K562 (cell line): ENCODE results near the gene RAP1GDS1. TPM values are rescaled to one million over a fixed set of nuclear protein-coding genes. Genes with fewer than 3 reads are reported as not detected.
A peak's percentile ranks its signal among the peaks of the same experiment; 100 is the strongest.

Source experiments
- ATAC-seq: fragments of 200-7000 bp; cut with Tn5 transposase; 3 replicates; pipeline ENCODE4 v1.9.1; 2020; ENCODE audit warnings: moderate library complexity
- BruUV-seq: library from RNA; stranded (reverse); fragments of 400-500 nt; replicated peaks from 2 replicates; lab custom pipeline; 2021; lab: Mats Ljungman, UMichigan
- CTCF ChIA-PET: fragments of 300-600 bp; formaldehyde crosslinking; extraction: SDS; loops from one replicate; lab custom pipeline; 2021; ENCODE audit warnings: low intra/inter-chr PET ratio; lab: Yijun Ruan, JAX
- POLR2A ChIA-PET: fragments of 300-600, 350-650 bp; sonication (Branson Sonifier 250); formaldehyde crosslinking; extraction: SDS; loops from one replicate; lab custom pipeline; 2021; ENCODE audit warnings: antibody characterized with exemption, inconsistent platforms; lab: Yijun Ruan, JAX
- DNase-seq, 4 experiments: peaks; one replicate each; pipeline versions ENCODE4 v3.0.0 to v3.0.0-alpha.2; 2011 to 2018; ENCODE audit warnings: low spot score in 3 of 4, mixed read lengths in 3 of 4; ENCODE audit errors: extremely low read depth in 1 of 4
- FAIRE-seq: peaks from 2 replicates; lab custom pipeline; 2011; peaks lifted over from hg19 to GRCh38; lab: Jason Lieb, UNC
- H2AFZ ChIP-seq: 2 replicates; pipeline ENCODE4 v1.6.0; 2011; ENCODE audit warnings: low read depth, low read length, control low read depth, inconsistent platforms
- H3K27ac ChIP-seq: fragments of 200-600 bp; 3 replicates; pipeline ENCODE4 v1.8.0; 2011; ENCODE audit warnings: low read depth, mild to moderate bottlenecking, control low read depth, inconsistent platforms, low read length, moderate library complexity, mixed read lengths; ENCODE audit errors: extremely low read depth
- H3K27me3 ChIP-seq, 2 experiments: fragments of 300-600 bp in 1 of 2; 2 replicates in 1 of 2; 3 replicates in 1 of 2; pipeline versions ENCODE4 v1.6.0 to v1.8.0; 2011; ENCODE audit warnings: inconsistent platforms in 2 of 2, low read length in 2 of 2, mild to moderate bottlenecking in 1 of 2, mixed read lengths in 1 of 2, moderate library complexity in 1 of 2; ENCODE audit not compliant: control insufficient read depth in 2 of 2, insufficient read depth in 2 of 2
- H3K36me3 ChIP-seq: fragments of 300-600 bp; 3 replicates; pipeline ENCODE4 v1.8.0; 2011; ENCODE audit warnings: mild to moderate bottlenecking, low read length, inconsistent platforms; ENCODE audit not compliant: control insufficient read depth, insufficient read depth
- H3K4me1 ChIP-seq, 2 experiments: fragments of 200-600 bp in 1 of 2; replicated peaks in 1 of 2; 2 replicates in 1 of 2; 3 replicates in 1 of 2; pipeline versions ENCODE4 v1.5.1 to v1.8.0; 2011; ENCODE audit warnings: inconsistent platforms in 2 of 2, low read length in 2 of 2, mild to moderate bottlenecking in 1 of 2, mixed read lengths in 1 of 2, moderate library complexity in 1 of 2; ENCODE audit not compliant: control insufficient read depth in 2 of 2, insufficient read depth in 2 of 2
- H3K4me2 ChIP-seq: 2 replicates; pipeline ENCODE4 v1.6.1; 2011; ENCODE audit warnings: low read length, control low read depth, inconsistent platforms, mixed read lengths; ENCODE audit not compliant: insufficient read depth
- H3K4me3 ChIP-seq: fragments of 200-600 bp; sonication (generic), shearing (Covaris generic); 2 replicates; pipeline ENCODE4 v1.5.1; 2016; ENCODE audit warnings: control low read depth, inconsistent platforms
- H3K79me2 ChIP-seq: fragments of 200-600 bp; 3 replicates; pipeline ENCODE4 v1.8.0; 2011; ENCODE audit warnings: low read length, inconsistent platforms; ENCODE audit not compliant: control insufficient read depth, insufficient read depth
- H3K9ac ChIP-seq, 2 experiments: 2 replicates each; pipeline versions ENCODE4 v1.6.0 to v1.6.1; 2011; ENCODE audit warnings: low read depth in 2 of 2, low read length in 2 of 2, control low read depth in 1 of 2, inconsistent platforms in 1 of 2, mild to moderate bottlenecking in 1 of 2, mixed read lengths in 1 of 2; ENCODE audit not compliant: insufficient read depth in 1 of 2
- H3K9me1 ChIP-seq: one replicate; pipeline ENCODE4 v1.6.0; 2011; ENCODE audit warnings: inconsistent platforms, mild to moderate bottlenecking, low read length, moderate library complexity; ENCODE audit not compliant: control insufficient read depth, insufficient read depth
- H3K9me3 ChIP-seq: replicated peaks from 2 replicates; pipeline ENCODE4 v1.5.1; 2011; ENCODE audit warnings: low read depth, low read length, inconsistent platforms; ENCODE audit not compliant: control insufficient read depth, insufficient read depth
- H4K20me1 ChIP-seq: replicated peaks from 2 replicates; pipeline ENCODE4 v1.6.1; 2011; ENCODE audit warnings: low read length, inconsistent platforms, mixed read lengths; ENCODE audit not compliant: control insufficient read depth, insufficient read depth
- CBX1 ChIP-seq: sonication (generic); IDR thresholded peaks from 2 replicates; pipeline ENCODE4 v1.6.1; 2016; ENCODE audit warnings: antibody characterized with exemption, low read depth, mild to moderate bottlenecking
- IRF1 ChIP-seq: sonication (generic); formaldehyde crosslinking; IDR thresholded peaks from 2 replicates; pipeline ENCODE4 v1.8.0; 2022; ENCODE audit warnings: missing genetic modification reagents, mild to moderate bottlenecking, borderline replicate concordance
- KLF10 ChIP-seq: fragments of 250-450 bp; sonication (Bioruptor Pico); IDR thresholded peaks from 2 replicates; pipeline ENCODE4 v1.6.1; 2021; ENCODE audit warnings: matching md5 sums
- MTA1 ChIP-seq: fragments of 450-650 bp; IDR thresholded peaks from 2 replicates; pipeline ENCODE4 v1.6.1; 2017; ENCODE audit warnings: borderline replicate concordance
- RFX1 ChIP-seq: fragments of 450-650 bp; IDR thresholded peaks from 2 replicates; pipeline ENCODE4 v1.6.1; 2016; ENCODE audit warnings: mild to moderate bottlenecking, moderate library complexity
- TAF7 ChIP-seq: fragments of 450-650 bp; IDR thresholded peaks from 2 replicates; pipeline ENCODE4 v1.6.1; 2016; ENCODE audit warnings: missing genetic modification characterization, missing compliant biosample characterization
- ZSCAN29 ChIP-seq: fragments of 450-650 bp; IDR thresholded peaks from 2 replicates; pipeline ENCODE4 v1.6.1; 2017
- WGBS: fragments of 100-300 bp; shearing (Covaris generic); methylation state at CpG from one replicate; pipeline ENCODE4 v1.1.6; 2016; ENCODE audit warnings: low coverage, mixed read lengths; ENCODE audit not compliant: insufficient coverage; ENCODE audit errors: missing lambda C conversion rate; 5-methylcytosine and 5-hydroxymethylcytosine counted together
- in situ Hi-C: fragments of 300-500 bp; cut with MboI; formaldehyde crosslinking; loops from 4 replicates; pipeline ENCODE4 v1.15.0; 2018; ENCODE audit warnings: inconsistent platforms, mixed read lengths
- intact Hi-C: fragments of 100-400 bp; cut with micrococcal nuclease; formaldehyde crosslinking; loops from 2 replicates; pipeline ENCODE4 v1.14.2; 2022
- polyA plus RNA-seq, 8 experiments: library from polyadenylated mRNA; depleted of rRNA in 4 of 8; stranded (reverse) in 5 of 8; unstranded in 3 of 8; fragments of >200 nt; fragmentation: Nextera tagmentation in 2 of 8; fragmentation: Illumina TruSeq in 1 of 8; extraction: Ambion mirVana in 2 of 8; extraction: Trizol in 1 of 8; gene quantifications; 2 replicates each; pipeline versions ENCODE4 v1.2.1 to v1.2.3, GENCODE V29; 2011 to 2014; ENCODE audit warnings: inconsistent platforms in 1 of 8, missing spikeins in 1 of 8
- total RNA-seq, 7 experiments: library from RNA; depleted of rRNA in 6 of 7; stranded (reverse); fragments of >200 nt in 6 of 7; fragmentation: Illumina TruSeq in 2 of 7; extraction: Trizol in 2 of 7; gene quantifications; 2 replicates each; pipeline versions ENCODE4 v1.2.1 to v1.2.3, GENCODE V29; 2011 to 2021; ENCODE audit warnings: low replicate concordance in 1 of 7

The RAP1GDS1 gene
- total and polyA plus RNA-seq, 9 of the 15 experiments (the other 6 are each of a cell fraction or from before 2014, with no cell fraction given), result 27.2 to 55.6 (median 31.5) TPM

- DNase-seq (no peak), ATAC-seq (no peak), FAIRE-seq (no peak)
- Histone ChIP-seq H3K9me1 (no peaks in the 10 kb centered on the region), H3K27me3 (no peaks in the 10 kb centered on the region), H2AFZ (no peak overlapping the region), H3K36me3 (peaks cover 10% of the 10 kb centered on the region; the same call in 1 of the 3 replicates), H3K4me1 (no peaks in the 10 kb centered on the region), H4K20me1 (no peaks in the 10 kb centered on the region), H3K9ac (no peak overlapping the region), H3K4me3 (no peak overlapping the region), H3K9me3 (no peaks in the 10 kb centered on the region), H3K4me2 (no peak overlapping the region), H3K79me2 (no peaks in the 10 kb centered on the region), H3K27ac (no peak overlapping the region)
- POLR2A ChIA-PET, result interaction anchor here (1.1 to 1.2 kb wide), 2 partner anchors 12 to 25 kb away, joined by 3 read pairs; no protein-coding TSS in a partner anchor
- CTCF ChIA-PET, result no interaction called here
- TF ChIP-seq IRF1 (CRISPR knock-in tag) (no peak), KLF10 (CRISPR knock-in tag) (no peak), RFX1 (peak; percentile 79), TAF7 (no peak), ZSCAN29 (no peak), MTA1 (no peak), CBX1 (no peak)
- in situ Hi-C loops (no loop called here), intact Hi-C loops (no loop called here)
- 43% methylated on average over 1 of the region's 1 CpG for WGBS
- no TSS peak for BruUV-seq
Observed at GRCh38 chr4:98433691-98434090, 172.5 kb downstream of the RAP1GDS1 start.
